H9 (cell line): ENCODE results near the gene CDK2AP2. TPM values are rescaled to one million over a fixed set of nuclear protein-coding genes. Genes with fewer than 3 reads are reported as not detected.
"Not testable (repeated sequence)": the region's sequence is repeated elsewhere in the genome, so short reads cannot be mapped to it uniquely, and the experiment has no call there.

Source experiments
- DNase-seq: peaks from one replicate; pipeline ENCODE4 v3.0.0-alpha.2; 2017
- H2AFZ ChIP-seq: one replicate; pipeline ENCODE4 v1.6.1; 2013; ENCODE audit warnings: mild to moderate bottlenecking, low read length, control low read depth, moderate library complexity
- H2AK5ac ChIP-seq: 2 replicates; pipeline ENCODE4 v1.6.1; 2013; ENCODE audit warnings: low read length, control low read depth, mixed read lengths; ENCODE audit not compliant: insufficient read length
- H2BK120ac ChIP-seq: one replicate; pipeline ENCODE4 v1.6.1; 2013; ENCODE audit warnings: low read depth, mild to moderate bottlenecking, low read length, control low read depth, inconsistent platforms; ENCODE audit not compliant: poor library complexity, severe bottlenecking
- H2BK12ac ChIP-seq: 2 replicates; pipeline ENCODE4 v1.6.1; 2013; ENCODE audit warnings: low read length, control low read depth, mixed read lengths, low read depth; ENCODE audit not compliant: insufficient read length
- H2BK15ac ChIP-seq: 2 replicates; pipeline ENCODE4 v1.6.1; 2013; ENCODE audit warnings: low read depth, low read length, control low read depth
- H2BK20ac ChIP-seq: one replicate; pipeline ENCODE4 v1.6.1; 2013; ENCODE audit warnings: low read depth, mild to moderate bottlenecking, low read length, control low read depth, inconsistent platforms; ENCODE audit not compliant: poor library complexity, severe bottlenecking
- H2BK5ac ChIP-seq: 2 replicates; pipeline ENCODE4 v1.6.1; 2013; ENCODE audit warnings: low read length, control low read depth, mixed read lengths; ENCODE audit not compliant: insufficient read length
- H3K14ac ChIP-seq: 2 replicates; pipeline ENCODE4 v1.6.1; 2013; ENCODE audit warnings: low read length, control low read depth; ENCODE audit not compliant: insufficient read depth
- H3K18ac ChIP-seq: 2 replicates; pipeline ENCODE4 v1.6.1; 2013; ENCODE audit warnings: low read depth, mild to moderate bottlenecking, mixed read lengths, low read length, control low read depth; ENCODE audit not compliant: insufficient read length
- H3K23ac ChIP-seq: 2 replicates; pipeline ENCODE4 v1.6.1; 2013; ENCODE audit warnings: low read length, control low read depth, mixed read lengths, low read depth; ENCODE audit not compliant: insufficient read length
- H3K23me2 ChIP-seq: 2 replicates; pipeline ENCODE4 v1.6.1; 2013; ENCODE audit warnings: low read depth, mild to moderate bottlenecking, mixed read lengths, low read length, control low read depth; ENCODE audit not compliant: insufficient read length, poor library complexity, severe bottlenecking
- H3K27ac ChIP-seq: 2 replicates; pipeline ENCODE4 v1.5.1; 2013; ENCODE audit warnings: low read length, control low read depth, mixed read lengths, low read depth; ENCODE audit not compliant: insufficient read length
- H3K27me3 ChIP-seq: 2 replicates; pipeline ENCODE4 v1.6.1; 2013; ENCODE audit warnings: low read length, control low read depth, inconsistent platforms; ENCODE audit not compliant: insufficient read depth
- H3K4ac ChIP-seq: 2 replicates; pipeline ENCODE4 v1.6.1; 2013; ENCODE audit warnings: low read depth, mild to moderate bottlenecking, control low read depth, inconsistent platforms, low read length, moderate library complexity
- H3K4me1 ChIP-seq: 2 replicates; pipeline ENCODE4 v1.6.1; 2013; ENCODE audit warnings: low read length, control low read depth, inconsistent platforms; ENCODE audit not compliant: insufficient read depth
- H3K4me2 ChIP-seq: 2 replicates; pipeline ENCODE4 v1.6.1; 2013; ENCODE audit warnings: low read length, control low read depth, mixed read lengths; ENCODE audit not compliant: insufficient read length, insufficient read depth
- H3K56ac ChIP-seq: 2 replicates; pipeline ENCODE4 v1.6.1; 2013; ENCODE audit warnings: low read depth, mild to moderate bottlenecking, mixed read lengths, low read length, control low read depth; ENCODE audit not compliant: insufficient read length
- H3K79me1 ChIP-seq: 2 replicates; pipeline ENCODE4 v1.6.1; 2013; ENCODE audit warnings: low read depth, mild to moderate bottlenecking, moderate library complexity, low read length, control low read depth, inconsistent platforms; ENCODE audit not compliant: insufficient read depth, poor library complexity, severe bottlenecking
- H3K79me2 ChIP-seq: 2 replicates; pipeline ENCODE4 v1.6.1; 2013; ENCODE audit warnings: low read length, control low read depth, inconsistent platforms; ENCODE audit not compliant: insufficient read depth
- H3K9ac ChIP-seq: 2 replicates; pipeline ENCODE4 v1.6.1; 2013; ENCODE audit warnings: low read length, control low read depth, mixed read lengths; ENCODE audit not compliant: insufficient read length; ENCODE audit errors: extremely low read depth
- H3K9me3 ChIP-seq: one replicate; pipeline ENCODE4 v1.6.1; 2013; ENCODE audit warnings: low read depth, low read length, inconsistent platforms; ENCODE audit not compliant: control insufficient read depth
- H3T11ph ChIP-seq: one replicate; pipeline ENCODE4 v1.6.1; 2013; ENCODE audit warnings: mild to moderate bottlenecking, low read length, control low read depth, inconsistent platforms
- H4K20me1 ChIP-seq: one replicate; pipeline ENCODE4 v1.6.1; 2013; ENCODE audit not compliant: control insufficient read depth, insufficient read length, insufficient read depth
- H4K5ac ChIP-seq: 2 replicates; pipeline ENCODE4 v1.6.1; 2013; ENCODE audit warnings: low read depth, mild to moderate bottlenecking, mixed read lengths, low read length, control low read depth; ENCODE audit not compliant: insufficient read length
- H4K8ac ChIP-seq: replicated peaks from 2 replicates; pipeline ENCODE4 v1.6.1; 2013; ENCODE audit warnings: low read length, control low read depth, mixed read lengths, low read depth; ENCODE audit not compliant: insufficient read length
- H4K91ac ChIP-seq: 2 replicates; pipeline ENCODE4 v1.6.1; 2013; ENCODE audit warnings: low read depth, mild to moderate bottlenecking, moderate library complexity, mixed read lengths, low read length, control low read depth; ENCODE audit not compliant: insufficient read length
- H3K27ac Mint-ChIP-seq, 3 experiments: 2 replicates in 2 of 3; 3 replicates in 1 of 3; pipeline ENCODE4 v1.8.0; 2020 to 2021; ENCODE audit warnings: mixed read lengths in 3 of 3, mild to moderate bottlenecking in 1 of 3, moderate library complexity in 1 of 3
- H3K27me3 Mint-ChIP-seq: 2 replicates; pipeline ENCODE4 v1.8.0; 2021; ENCODE audit warnings: low read depth, mild to moderate bottlenecking, moderate library complexity, mixed read lengths
- H3K36me3 Mint-ChIP-seq, 3 experiments: 2 replicates in 2 of 3; 3 replicates in 1 of 3; pipeline ENCODE4 v1.8.0; 2020 to 2021; ENCODE audit warnings: low read depth in 3 of 3, mixed read lengths in 3 of 3; ENCODE audit not compliant: insufficient read depth in 1 of 3
- H3K4me1 Mint-ChIP-seq, 2 experiments: 2 replicates each; pipeline ENCODE4 v1.8.0; 2020; ENCODE audit warnings: mixed read lengths in 2 of 2
- H3K4me3 Mint-ChIP-seq, 2 experiments: 2 replicates in 1 of 2; 3 replicates in 1 of 2; pipeline ENCODE4 v1.8.0; 2020 to 2021; ENCODE audit warnings: mild to moderate bottlenecking in 2 of 2, mixed read lengths in 2 of 2, moderate library complexity in 1 of 2
- H3K9me3 Mint-ChIP-seq, 2 experiments: 2 replicates in 1 of 2; 3 replicates in 1 of 2; pipeline ENCODE4 v1.8.0; 2020; ENCODE audit warnings: mild to moderate bottlenecking in 2 of 2, mixed read lengths in 2 of 2, moderate library complexity in 1 of 2
- WGBS: extraction: QIAGEN DNeasy Blood & Tissue Kit; methylation state at CpG from one replicate; pipeline ENCODE4 v1.1.7; 2013; ENCODE audit warnings: missing lambda C conversion rate, low lambda C conversion rate, mixed read lengths; ENCODE audit not compliant: insufficient read length; ENCODE audit errors: extremely low coverage; 5-methylcytosine and 5-hydroxymethylcytosine counted together
- total RNA-seq: library from RNA; stranded (reverse); gene quantifications from 2 replicates; pipeline ENCODE4 v1.2.1, GENCODE V29; 2021
- TF ChIP-seq, protein P1 (sequence below): fragments of 200-600 bp; sonication (generic); conservative IDR thresholded peaks from 3 replicates; pipeline ENCODE4 v1.8.0; 2021; ENCODE audit warnings: antibody characterized with exemption, mild to moderate bottlenecking

Gene CDK2AP2
- total RNA-seq, 1 experiment from 2014 or later = 36.1 TPM

GRCh38 chr11:67556244-67556643 lies 48.3 kb upstream of the CDK2AP2 start:
- Histone ChIP-seq H3K4me1 (no peaks in the 10 kb centered on the region), H3K23me2 (no peaks in the 10 kb centered on the region), H4K8ac (no peak overlapping the region), H3K56ac (no peak overlapping the region), H3K79me2 (no peaks in the 10 kb centered on the region), H4K5ac (no peak overlapping the region), H2BK12ac (no peak overlapping the region), H3K18ac (no peak overlapping the region), H4K91ac (no peak overlapping the region), H2BK5ac (no peak overlapping the region), H3K79me1 (no peaks in the 10 kb centered on the region), H3K4ac (no peak overlapping the region), H2BK20ac (no peak overlapping the region), H3K9ac (no peak overlapping the region), H2AK5ac (no peak overlapping the region), H3K14ac (no peak overlapping the region), H3K4me2 (no peak overlapping the region), H2BK120ac (no peak overlapping the region), H3K23ac (no peak overlapping the region), H3K9me3 (no peaks in the 10 kb centered on the region), H2AFZ (no peak overlapping the region), H3K27ac (no peak overlapping the region), H4K20me1 (no peaks in the 10 kb centered on the region), H3T11ph (no peak overlapping the region), H3K27me3 (no peaks in the 10 kb centered on the region), H2BK15ac (no peak overlapping the region)
- no peak for DNase-seq
- WGBS = no CpG with 5 or more reads among the region's 3 CpGs
- Mint-ChIP-seq H3K4me3 (no peak overlapping the region), H3K27ac (no peak overlapping the region; a peak in 1 of 7 replicates), H3K4me1 (no peaks in the 10 kb centered on the region), H3K36me3 (peaks cover 2 to 6% (median 6%) of the 10 kb centered on the region in 3 experiments; a peak in 5 of 7 replicates), H3K27me3 (peaks cover 24% of the 10 kb centered on the region), H3K9me3 (peaks cover 14 to 15% of the 10 kb centered on the region in 2 experiments)
- TF ChIP-seq, protein P1, sequence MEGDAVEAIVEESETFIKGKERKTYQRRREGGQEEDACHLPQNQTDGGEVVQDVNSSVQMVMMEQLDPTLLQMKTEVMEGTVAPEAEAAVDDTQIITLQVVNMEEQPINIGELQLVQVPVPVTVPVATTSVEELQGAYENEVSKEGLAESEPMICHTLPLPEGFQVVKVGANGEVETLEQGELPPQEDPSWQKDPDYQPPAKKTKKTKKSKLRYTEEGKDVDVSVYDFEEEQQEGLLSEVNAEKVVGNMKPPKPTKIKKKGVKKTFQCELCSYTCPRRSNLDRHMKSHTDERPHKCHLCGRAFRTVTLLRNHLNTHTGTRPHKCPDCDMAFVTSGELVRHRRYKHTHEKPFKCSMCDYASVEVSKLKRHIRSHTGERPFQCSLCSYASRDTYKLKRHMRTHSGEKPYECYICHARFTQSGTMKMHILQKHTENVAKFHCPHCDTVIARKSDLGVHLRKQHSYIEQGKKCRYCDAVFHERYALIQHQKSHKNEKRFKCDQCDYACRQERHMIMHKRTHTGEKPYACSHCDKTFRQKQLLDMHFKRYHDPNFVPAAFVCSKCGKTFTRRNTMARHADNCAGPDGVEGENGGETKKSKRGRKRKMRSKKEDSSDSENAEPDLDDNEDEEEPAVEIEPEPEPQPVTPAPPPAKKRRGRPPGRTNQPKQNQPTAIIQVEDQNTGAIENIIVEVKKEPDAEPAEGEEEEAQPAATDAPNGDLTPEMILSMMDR = no peak

GRCh38 chr11:67551697-67552096 lies 43.7 kb upstream of the CDK2AP2 start:
- not testable (repeated sequence) for H3K4me1 ChIP-seq, H3K27me3 ChIP-seq, H4K20me1 ChIP-seq, H2AK5ac ChIP-seq, H3K79me2 ChIP-seq, H3K4me1 Mint-ChIP-seq, H2BK12ac ChIP-seq, H3K27ac ChIP-seq, H3T11ph ChIP-seq, H3K4ac ChIP-seq, H2AFZ ChIP-seq, H3K23me2 ChIP-seq, H3K4me2 ChIP-seq, H2BK15ac ChIP-seq, DNase-seq, H3K9me3 ChIP-seq, H4K5ac ChIP-seq, H3K79me1 ChIP-seq, H3K56ac ChIP-seq, H3K18ac ChIP-seq, H2BK20ac ChIP-seq, H3K23ac ChIP-seq, H3K9ac ChIP-seq, H3K14ac ChIP-seq, H4K91ac ChIP-seq, H2BK5ac ChIP-seq, H4K8ac ChIP-seq, H2BK120ac ChIP-seq, H3K4me3 Mint-ChIP-seq, H3K27ac Mint-ChIP-seq
- Mint-ChIP-seq H3K36me3 (peaks cover 5 to 11% (median 8%) of the 10 kb centered on the region in 3 experiments), H3K27me3 (peaks cover 22% of the 10 kb centered on the region), H3K9me3 (peaks cover 26 to 29% of the 10 kb centered on the region in 2 experiments)
